GM19468 (cell line): ENCODE measurements around the gene IZUMO1.
"Not testable (repeated sequence)": the region's sequence is repeated elsewhere in the genome, so short reads cannot be mapped to it uniquely, and the experiment has no call there.

Experiments used
- ATAC-seq: cut with Tn5 transposase; IDR thresholded peaks from one replicate; pipeline ENCODE4 v1.9.1; 2021; ENCODE audit warnings: mild to moderate bottlenecking, moderate library complexity, moderate number of reproducible peaks; ENCODE audit not compliant: unreplicated experiment; ENCODE audit errors: extremely low read depth

IZUMO1 gene

GRCh38 chr19:48739404-48740163 is 7.1 kb downstream of the IZUMO1 start:
- no peak for ATAC-seq

- peak; percentile 19 for ATAC-seq
Observed at GRCh38 chr19:48738557-48739403, 7.9 kb downstream of the IZUMO1 start.

DNA sequence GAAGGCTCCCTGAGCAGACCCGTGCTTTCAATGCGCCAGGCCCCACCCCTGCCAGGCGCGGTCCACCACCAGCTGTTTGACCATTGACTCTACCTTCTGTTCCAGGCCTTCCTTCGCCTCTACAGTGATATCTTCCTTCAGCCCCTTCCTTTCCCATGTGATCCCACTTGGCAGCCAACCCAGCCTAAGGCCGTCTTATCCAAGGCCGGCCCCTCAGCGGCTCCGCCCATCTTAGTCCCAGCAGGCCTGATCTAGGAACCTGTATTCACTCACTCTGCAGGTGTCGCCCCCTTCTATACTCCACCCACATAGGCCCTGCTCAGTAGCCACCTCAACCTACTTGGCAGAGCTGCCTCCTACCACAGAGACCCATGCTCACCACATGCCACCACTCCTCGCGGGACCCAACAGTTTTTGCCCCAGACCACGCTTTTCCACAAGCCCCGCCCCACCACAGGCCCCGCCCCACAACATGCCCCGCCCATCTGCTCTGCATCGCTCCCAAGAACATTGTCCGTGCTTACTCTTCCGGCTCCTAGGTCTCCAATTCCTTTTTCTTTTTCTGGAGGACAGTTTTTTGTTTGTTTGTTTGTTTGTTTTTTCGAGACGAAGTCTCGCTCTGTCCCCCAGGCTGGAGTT is 9.2 kb downstream of the IZUMO1 start:
- no peak for ATAC-seq

DNA sequence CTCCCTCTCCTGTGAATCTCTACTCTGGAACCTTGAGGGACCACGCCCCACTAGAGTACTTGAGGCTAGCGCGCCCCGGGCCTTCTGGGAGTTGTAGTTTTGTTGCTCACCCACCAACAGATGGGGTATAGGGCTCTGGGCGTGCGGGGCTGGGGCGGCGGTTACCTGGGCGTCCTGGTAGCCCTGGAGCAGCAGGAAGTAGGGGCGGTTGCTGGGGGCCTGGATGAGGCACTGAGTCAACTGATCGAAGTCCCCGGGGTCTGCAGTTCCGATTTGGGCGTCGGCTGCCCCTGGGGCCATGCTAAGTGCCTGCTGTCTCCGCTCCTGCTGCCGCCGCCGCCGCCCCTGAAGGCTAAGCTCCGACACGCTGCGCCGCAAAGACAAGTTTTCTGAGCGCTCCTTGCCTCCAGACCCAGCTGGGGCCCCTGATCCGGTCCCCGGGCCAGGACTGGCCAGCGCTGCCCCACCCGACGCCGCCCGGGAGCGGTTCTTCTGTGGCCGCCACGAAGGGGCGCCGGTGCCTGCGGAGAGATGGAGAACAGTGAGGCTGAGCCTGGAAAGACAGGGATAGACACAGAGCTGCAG is 11.6 kb downstream of the IZUMO1 start:
- no peak for ATAC-seq

DNA sequence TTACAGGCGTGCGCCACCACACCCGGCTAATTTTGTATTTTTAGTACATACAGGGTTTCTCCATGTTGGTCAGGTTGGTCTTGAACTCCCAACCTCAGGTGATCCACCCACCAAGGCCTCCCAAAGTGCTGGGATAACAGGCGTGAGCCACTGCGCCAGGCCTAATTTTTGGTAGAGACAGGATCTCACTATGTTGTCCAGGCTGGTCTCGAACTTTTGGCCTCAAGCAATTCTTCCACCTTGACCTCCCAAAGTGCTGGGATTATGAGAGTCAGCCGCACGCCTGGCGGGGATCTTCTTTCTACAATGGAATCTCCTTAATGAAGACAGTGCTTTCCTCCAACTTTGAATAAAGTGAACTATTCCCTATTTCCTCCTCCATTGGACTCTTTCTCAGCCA is 12.1 kb downstream of the IZUMO1 start:
- ATAC-seq, result no peak

- ATAC-seq, result no peak
Observed at GRCh38 chr19:48731452-48731851, 15.3 kb downstream of the IZUMO1 start.

DNA sequence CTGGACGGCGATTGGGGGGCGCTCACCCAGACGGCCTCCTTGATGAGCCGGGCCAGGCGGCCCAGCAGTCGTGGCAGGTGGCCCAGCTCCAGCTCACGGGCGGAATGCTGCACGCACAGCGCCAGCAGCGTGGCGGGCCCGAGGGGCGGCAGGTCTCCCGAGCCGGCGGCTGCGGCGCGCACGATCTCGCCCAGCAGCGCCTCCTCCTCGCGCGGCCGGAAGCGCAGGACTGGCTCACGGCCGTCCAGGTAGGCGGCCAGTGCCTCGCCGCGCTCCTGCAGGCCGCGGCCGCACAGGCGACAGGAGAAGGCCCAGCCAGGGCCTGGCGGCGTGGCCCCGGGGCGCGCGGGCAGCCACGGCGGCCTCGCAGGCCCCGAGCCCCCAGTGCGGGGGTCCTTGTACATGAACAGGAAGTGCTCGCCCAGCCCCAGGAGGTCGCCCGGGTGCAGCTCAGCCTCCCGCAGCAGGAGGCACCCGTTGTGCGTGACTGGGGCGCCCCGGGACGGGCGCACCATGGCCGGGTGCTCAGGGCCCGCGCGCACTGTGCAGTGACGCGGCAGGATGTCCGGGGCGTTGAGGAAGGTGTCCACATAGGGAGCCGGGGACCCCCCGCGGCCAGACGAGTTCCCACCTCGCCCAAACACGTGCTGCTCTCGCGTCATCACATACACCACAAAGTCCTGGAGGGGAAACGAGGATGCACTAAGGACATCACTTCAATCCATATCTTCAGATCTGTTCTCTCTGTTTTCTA is 17.6 kb downstream of the IZUMO1 start:
- ATAC-seq, result no peak

DNA sequence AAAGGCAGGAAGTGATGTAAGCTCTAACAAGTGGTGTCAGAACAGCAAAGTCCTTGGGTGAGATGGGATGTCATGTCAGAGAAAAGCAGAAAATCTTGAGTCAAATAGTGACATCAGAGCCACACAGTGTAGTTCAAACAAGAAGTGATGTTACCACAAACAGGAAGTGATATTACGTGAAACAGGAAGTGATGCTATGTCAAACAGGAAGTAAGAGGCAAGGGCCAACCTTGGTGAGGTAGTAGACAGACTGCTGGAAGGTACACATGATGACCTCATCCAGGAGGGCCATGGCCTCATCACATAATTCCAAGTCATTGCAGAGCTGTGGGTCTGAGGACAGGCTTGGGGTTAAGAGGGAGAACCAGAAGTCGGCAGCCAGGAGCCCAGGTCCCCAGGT is 20.2 kb downstream of the IZUMO1 start:
- ATAC-seq, result no peak

DNA sequence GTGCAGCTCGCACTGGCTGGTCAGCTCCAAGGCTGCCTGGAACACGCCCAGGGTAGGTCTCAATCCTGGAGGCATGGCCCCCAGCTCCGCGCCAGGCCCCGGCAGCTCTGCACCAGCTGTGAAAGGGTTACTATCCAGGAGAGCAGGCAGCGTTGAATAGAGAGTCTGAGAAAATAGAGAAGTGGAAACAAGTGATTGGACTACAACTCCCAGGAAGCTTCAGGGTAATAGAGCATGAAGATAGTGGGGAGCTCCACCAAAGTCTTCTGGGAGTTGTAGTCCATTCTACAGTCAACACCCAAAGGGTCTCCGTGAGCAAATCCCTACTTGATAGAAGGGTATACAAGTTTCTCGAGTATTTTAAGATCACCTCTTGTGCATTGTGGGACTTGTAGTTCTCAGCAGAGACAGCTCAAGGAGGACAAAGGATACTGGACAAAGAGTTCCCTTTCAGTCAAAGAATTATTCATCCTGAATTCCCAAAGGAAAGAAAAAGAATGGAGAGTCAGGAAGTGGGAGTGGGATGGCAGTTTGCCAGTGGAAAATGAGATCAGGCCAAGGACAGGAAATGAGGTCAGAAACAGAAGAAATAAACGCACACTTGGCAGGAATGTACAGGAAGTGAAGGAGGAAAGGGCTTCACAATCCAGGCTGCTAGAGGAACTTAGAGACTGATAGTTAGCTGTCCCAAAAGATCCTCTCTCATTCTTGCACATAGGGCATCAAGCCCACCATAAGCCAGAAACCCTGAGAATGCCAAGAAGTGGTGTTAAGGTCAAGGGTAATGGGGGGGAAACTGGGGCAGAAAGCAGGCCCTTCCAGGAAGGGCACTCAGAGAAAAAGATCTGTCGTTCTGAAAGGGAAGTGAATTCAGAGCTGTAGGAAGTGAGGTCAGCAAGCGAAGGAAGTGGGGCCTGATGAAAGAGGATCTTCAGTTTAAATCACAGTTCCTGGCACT is 21.6 kb downstream of the IZUMO1 start:
- no peak for ATAC-seq

DNA sequence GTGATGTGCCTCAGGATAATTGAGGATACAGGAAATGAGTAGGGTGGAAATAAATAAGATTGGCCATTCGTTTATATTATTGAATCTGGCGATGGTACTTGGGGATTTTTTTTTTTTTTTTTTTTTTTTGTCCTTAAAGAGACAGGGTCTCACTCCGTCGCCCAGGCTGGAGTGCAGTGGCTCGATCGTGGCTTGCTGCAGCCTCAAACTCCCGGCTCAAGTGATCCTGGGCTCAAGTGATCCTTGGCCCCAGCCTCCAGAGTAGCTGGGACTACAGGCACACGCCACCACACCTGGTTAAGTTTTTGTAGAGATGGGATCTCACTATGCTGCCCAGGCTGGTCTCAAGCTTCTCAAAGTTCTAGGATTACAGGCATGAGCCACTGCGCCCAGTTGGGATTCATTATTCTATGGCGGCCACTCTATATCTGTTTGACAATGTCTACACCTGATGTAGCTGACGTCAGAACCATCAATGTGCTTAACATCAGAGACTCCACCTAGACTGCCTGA is 24.5 kb downstream of the IZUMO1 start:
- no peak for ATAC-seq

DNA sequence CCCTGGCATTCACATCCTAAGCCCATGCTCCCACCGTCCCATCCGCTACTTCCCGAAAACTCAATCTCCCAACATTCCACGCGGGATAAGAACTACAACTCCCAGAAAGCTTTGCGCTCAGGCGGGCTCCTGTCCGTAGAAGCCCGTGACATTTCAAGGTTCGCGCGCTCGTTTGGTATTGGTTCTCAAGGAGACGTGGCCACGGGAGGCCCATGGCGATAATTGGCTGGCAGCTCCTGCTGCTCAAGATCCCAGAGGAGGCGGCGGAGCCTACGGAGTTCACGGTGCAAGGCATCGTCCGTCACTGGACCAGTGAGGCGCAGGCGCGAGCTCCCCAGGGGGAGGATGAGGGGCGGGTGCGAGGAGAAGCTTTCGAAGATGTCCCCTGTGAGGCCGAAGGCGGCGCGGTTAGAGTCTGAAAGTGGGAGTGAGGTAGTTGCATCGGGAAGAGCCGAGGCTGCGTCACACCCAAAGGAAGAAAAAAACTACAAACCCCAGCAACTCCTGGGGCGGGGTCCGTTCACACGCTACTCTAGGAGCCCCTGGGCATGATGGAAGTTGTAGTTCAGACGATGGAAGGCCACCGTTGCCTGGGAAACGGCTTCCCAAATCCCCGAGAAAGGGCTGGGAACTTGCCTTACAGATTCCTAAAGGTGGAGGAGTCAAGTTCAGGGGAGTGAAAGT is 26.0 kb downstream of the IZUMO1 start:
- ATAC-seq, result peak; percentile 81

DNA sequence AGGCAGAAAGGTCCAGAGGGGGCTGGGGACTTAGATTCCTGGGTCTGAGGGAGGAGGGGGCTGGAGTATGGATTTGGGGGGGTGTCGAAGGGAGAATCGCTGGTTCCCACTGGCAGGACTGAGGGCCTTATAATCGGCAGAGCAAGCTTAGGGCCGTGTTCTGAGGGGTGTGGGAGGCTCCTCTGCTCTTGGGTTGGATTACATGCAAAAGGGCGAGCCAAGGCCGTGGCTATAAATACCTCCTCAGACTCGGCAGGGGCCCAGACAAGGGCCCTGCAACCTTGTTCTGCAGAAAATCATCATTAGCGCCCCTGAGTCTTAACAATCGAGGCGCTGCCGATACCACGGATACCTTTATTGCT is 26.5 kb downstream of the IZUMO1 start:
- no peak for ATAC-seq

DNA sequence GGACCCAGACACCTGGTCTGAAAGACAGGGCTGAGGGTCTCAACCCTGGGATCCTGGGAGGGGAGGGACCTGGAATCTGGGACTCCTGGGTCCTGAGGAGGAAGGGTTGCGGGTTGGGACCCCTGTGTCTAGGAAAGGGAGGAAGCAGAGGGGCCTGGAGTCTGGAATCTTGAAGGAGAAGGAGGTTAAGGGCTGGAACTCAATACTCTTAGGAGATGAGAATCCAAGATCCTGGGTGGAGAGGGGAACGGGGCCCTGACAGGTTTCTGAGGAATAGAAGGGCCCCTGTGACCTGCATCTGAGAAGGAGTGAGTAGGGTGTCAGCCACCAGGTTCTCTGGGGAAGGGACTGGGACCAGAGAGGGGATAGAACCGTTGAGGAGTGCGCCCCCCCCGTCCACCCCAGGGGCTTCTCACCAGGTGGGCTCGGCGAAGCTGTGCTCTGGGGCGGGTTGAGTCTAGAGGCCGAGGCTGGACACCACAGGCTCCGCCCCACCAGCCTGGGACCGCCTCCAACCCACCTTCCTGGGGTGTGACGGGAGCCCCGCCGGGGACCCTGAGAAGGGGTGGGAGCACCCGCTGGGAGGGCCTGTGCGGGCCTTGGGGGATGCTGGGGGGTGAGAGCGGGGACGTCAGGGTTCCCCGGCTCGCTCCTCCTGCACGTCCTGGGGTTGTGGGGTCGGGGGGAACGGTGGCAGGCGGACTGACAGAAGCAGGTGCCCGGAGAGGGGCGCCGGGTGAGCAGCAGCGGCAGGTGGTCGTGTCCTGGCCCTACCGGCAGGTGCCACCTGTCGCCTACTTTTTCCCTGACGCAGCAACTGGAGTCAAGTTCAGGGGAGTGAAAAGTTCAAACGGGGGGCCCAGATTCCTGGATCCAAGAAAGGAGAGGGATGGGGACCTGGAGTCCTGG is 27.2 kb downstream of the IZUMO1 start, which contains the start of gene MAMSTR:
TSS of gene MAMSTR (minus strand) at position 463 of the 909 bp plus-strand sequence. CDS start 694 bp downstream, outside the sequence.
- ATAC-seq, result no peak

GRCh38 chr19:48718711-48719231 is 27.9 kb downstream of the IZUMO1 start:
- no peak for ATAC-seq

- not testable (repeated sequence) for ATAC-seq
Observed at GRCh38 chr19:48718106-48718505, 28.6 kb downstream of the IZUMO1 start.

DNA sequence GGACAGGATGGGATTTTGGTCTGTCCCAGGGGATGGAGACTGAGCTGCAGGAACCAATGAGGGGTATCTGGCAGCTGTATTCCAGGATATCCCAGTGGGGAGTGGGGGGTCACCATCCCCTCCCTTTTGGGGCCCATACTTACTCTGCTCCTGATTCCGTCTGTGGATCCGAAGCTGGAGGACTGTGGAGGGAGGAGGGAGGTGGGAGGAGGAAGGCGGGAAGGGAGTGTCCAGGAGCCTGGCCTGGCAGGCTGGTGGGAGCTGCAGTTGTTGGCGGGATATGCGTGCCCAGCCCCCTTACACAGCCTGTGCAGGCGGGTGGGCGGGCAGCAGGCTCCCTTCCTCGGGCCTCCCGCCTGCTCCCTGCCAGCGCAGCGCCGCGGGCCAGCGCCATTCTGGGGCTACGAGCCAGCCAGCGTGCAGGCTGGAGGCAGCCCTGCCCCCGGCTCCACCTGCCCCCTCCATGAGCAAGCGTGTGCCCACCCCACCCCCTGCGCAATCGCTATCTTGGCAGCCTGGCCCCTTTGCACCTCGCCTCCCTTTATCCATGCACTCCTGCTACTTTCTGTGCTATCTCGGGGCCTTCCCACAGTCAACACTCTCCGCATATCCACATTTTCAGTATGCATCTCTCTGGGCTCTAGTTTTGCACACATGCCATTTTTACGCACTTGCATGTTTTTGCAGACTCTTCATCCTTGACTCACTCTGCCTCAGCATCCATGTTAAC is 30.0 kb downstream of the IZUMO1 start:
- no peak for ATAC-seq
